GM19467 (cell line): ENCODE data around the gene MAD2L1BP.
A peak's percentile ranks its signal among the peaks of the same experiment; 100 is the strongest.
"Not testable (repeated sequence)": the region's sequence is repeated elsewhere in the genome, so short reads cannot be mapped to it uniquely, and the experiment has no call there.

Experiments used
- ATAC-seq: cut with Tn5 transposase; IDR thresholded peaks from one replicate; pipeline ENCODE4 v1.9.1; 2021; ENCODE audit warnings: mild to moderate bottlenecking, moderate library complexity; ENCODE audit not compliant: unreplicated experiment

MAD2L1BP gene

GRCh38 chr6:43625393-43625992, 10.1 kb upstream of the MAD2L1BP start:
- ATAC-seq: no peak

GRCh38 chr6:43627008-43627825, 8.4 kb upstream of the MAD2L1BP start:
- ATAC-seq: no peak

- peak; percentile 6 for ATAC-seq
Measured at GRCh38 chr6:43628393-43629103, 7.1 kb upstream of the MAD2L1BP start.

GRCh38 chr6:43629104-43629504, 6.5 kb upstream of the MAD2L1BP start, which contains the start of gene GTPBP2:
GTPBP2 (minus strand) TSS chr6:43629264; CDS start chr6:43629162, 102 bp downstream.
- ATAC-seq: peak; percentile 82

- ATAC-seq: peak; percentile 56
Measured at GRCh38 chr6:43629505-43630300, 5.9 kb upstream of the MAD2L1BP start.

GRCh38 chr6:43630980-43631619, 4.5 kb upstream of the MAD2L1BP start:
- ATAC-seq: no peak

- not testable (repeated sequence) for ATAC-seq
Measured at GRCh38 chr6:43633002-43633401, 2.6 kb upstream of the MAD2L1BP start.

GRCh38 chr6:43634702-43635303, 837 bp upstream of the MAD2L1BP start:
- ATAC-seq: no peak

GRCh38 chr6:43636308-43636659, 644 bp downstream of the MAD2L1BP start:
- no peak for ATAC-seq

GRCh38 chr6:43639984-43640800, 4.6 kb downstream of the MAD2L1BP start:
- no peak for ATAC-seq

- no peak for ATAC-seq
Measured at GRCh38 chr6:43644940-43645612, 9.4 kb downstream of the MAD2L1BP start, which contains the start of gene RSPH9. RSPH9 (plus strand) TSS chr6:43645036; CDS start chr6:43645099, 63 bp downstream.

- no peak for ATAC-seq
Measured at GRCh38 chr6:43645613-43645964, 9.9 kb downstream of the MAD2L1BP start.

GRCh38 chr6:43647613-43648012, 12.0 kb downstream of the MAD2L1BP start:
- ATAC-seq: no peak

- no peak for ATAC-seq
Measured at GRCh38 chr6:43648248-43648647, 12.6 kb downstream of the MAD2L1BP start.

GRCh38 chr6:43652822-43653221, 17.2 kb downstream of the MAD2L1BP start:
- ATAC-seq: not testable (repeated sequence)

GRCh38 chr6:43657221-43657802, 21.7 kb downstream of the MAD2L1BP start:
- no peak for ATAC-seq

GRCh38 chr6:43658161-43658560, 22.5 kb downstream of the MAD2L1BP start:
- no peak for ATAC-seq

- ATAC-seq: not testable (repeated sequence)
Measured at GRCh38 chr6:43662948-43663347, 27.3 kb downstream of the MAD2L1BP start.
